CD4-positive, CD25-positive, alpha-beta regulatory T cell (primary cell): ENCODE results near the gene DNAI1. TPM values are rescaled to one million over a fixed set of nuclear protein-coding genes. Genes with fewer than 3 reads are reported as not detected.

Source experiments
- ATAC-seq, 2 donors: fragments of 150-1000 bp; cut with Tn5 transposase; one replicate each; pipeline ENCODE4 v1.10.0; 2021; ENCODE audit warnings: low read depth in 2 of 2, moderate number of reproducible peaks in 2 of 2, moderate library complexity in 1 of 2
- DNase-seq, 3 donors: peaks; one replicate each; pipeline versions ENCODE4 v3.0.0 to v3.0.0-alpha.2; 2012 to 2022; ENCODE audit warnings: mixed read lengths in 1 of 3
- H3K27ac ChIP-seq: one replicate; pipeline ENCODE4 v1.7.0; 2013; ENCODE audit warnings: mild to moderate bottlenecking, low read length; ENCODE audit not compliant: insufficient read depth, poor library complexity, severe bottlenecking
- H3K27me3 ChIP-seq: one replicate; pipeline ENCODE4 v1.7.0; 2013; ENCODE audit warnings: low read length; ENCODE audit not compliant: control insufficient read depth, insufficient read depth
- H3K36me3 ChIP-seq: one replicate; pipeline ENCODE4 v1.7.0; 2013; ENCODE audit warnings: mild to moderate bottlenecking, low read length, moderate library complexity; ENCODE audit not compliant: control insufficient read depth, insufficient read depth
- H3K4me1 ChIP-seq: 2 replicates; pipeline ENCODE4 v1.7.0; 2013; ENCODE audit warnings: mild to moderate bottlenecking, low read length; ENCODE audit not compliant: insufficient read depth, control insufficient read depth, poor library complexity, severe bottlenecking
- H3K4me3 ChIP-seq: one replicate; pipeline ENCODE4 v1.7.0; 2013; ENCODE audit warnings: low read depth, mild to moderate bottlenecking, low read length, moderate library complexity
- H3K9me3 ChIP-seq, 2 experiments: 1 replicate in 1 of 2; 2 replicates in 1 of 2; pipeline ENCODE4 v1.7.0; 2013; ENCODE audit warnings: low read length in 2 of 2, mild to moderate bottlenecking in 1 of 2, moderate library complexity in 1 of 2; ENCODE audit not compliant: control insufficient read depth in 2 of 2
- H3K27ac Mint-ChIP-seq, 3 donors: one replicate each; pipeline ENCODE4 v1.8.0; 2020 to 2022; ENCODE audit warnings: mild to moderate bottlenecking in 3 of 3, mixed read lengths in 3 of 3, moderate library complexity in 2 of 3
- H3K27me3 Mint-ChIP-seq: one replicate; pipeline ENCODE4 v1.8.0; 2022; ENCODE audit warnings: mild to moderate bottlenecking, mixed read lengths
- H3K36me3 Mint-ChIP-seq: one replicate; pipeline ENCODE4 v1.8.0; 2020; ENCODE audit warnings: mixed read lengths
- H3K4me1 Mint-ChIP-seq, 4 donors: one replicate each; pipeline ENCODE4 v1.8.0; 2020 to 2022; ENCODE audit warnings: mixed read lengths in 4 of 4, mild to moderate bottlenecking in 1 of 4
- H3K4me3 Mint-ChIP-seq, 4 donors: one replicate each; pipeline ENCODE4 v1.8.0; 2020 to 2022; ENCODE audit warnings: mild to moderate bottlenecking in 4 of 4, mixed read lengths in 4 of 4, moderate library complexity in 3 of 4
- H3K9me3 Mint-ChIP-seq, 7 donors: one replicate each; pipeline ENCODE4 v1.8.0; 2020 to 2022; ENCODE audit warnings: mixed read lengths in 7 of 7, mild to moderate bottlenecking in 3 of 7, moderate library complexity in 2 of 7
- polyA plus RNA-seq, 4 donors: library from polyadenylated mRNA; unstranded; fragments of 300-500 nt; fragmentation: Illumina TruSeq; gene quantifications; one replicate each; pipeline ENCODE4 v1.2.3, GENCODE V29; 2021
- total RNA-seq: library from RNA; stranded (reverse); gene quantifications from one replicate; pipeline ENCODE4 v1.2.3, GENCODE V29; 2022

DNAI1 gene
- total and polyA plus RNA-seq, 5 donors from 2014 or later, result not detected

DNA sequence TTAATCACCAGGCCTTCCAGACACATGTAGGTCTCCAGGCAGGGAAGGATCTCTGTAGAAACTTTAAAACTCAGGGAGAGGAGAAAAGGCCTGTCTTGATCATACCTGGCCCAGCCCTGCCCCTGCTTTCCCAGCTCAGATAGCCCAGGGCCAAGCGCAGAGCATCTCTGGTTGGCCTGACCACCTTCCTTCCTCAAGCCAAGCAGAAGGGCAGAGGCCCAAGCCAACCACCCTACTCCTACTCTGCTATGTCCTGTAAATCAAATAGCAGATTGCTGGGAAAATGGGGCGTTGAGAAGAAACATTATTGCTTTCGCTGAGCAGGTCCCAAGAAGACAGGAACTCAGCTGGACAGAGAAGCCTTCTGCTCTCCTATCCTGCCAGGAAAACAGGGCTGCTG, 49.9 kb downstream of the DNAI1 start:
- Histone ChIP-seq H3K4me3 (no peak overlapping the region), H3K4me1 (no peaks in the 10 kb centered on the region), H3K27me3 (no peaks in the 10 kb centered on the region), H3K36me3 (no peaks in the 10 kb centered on the region), H3K9me3 (no peaks in the 10 kb centered on the region), H3K27ac (no peak overlapping the region)
- H3K27me3 Mint-ChIP-seq, result no peaks in the 10 kb centered on the region
- no peak overlapping the region for H3K27ac Mint-ChIP-seq
- no peaks in the 10 kb centered on the region for H3K9me3 Mint-ChIP-seq
- no peak overlapping the region for H3K4me3 Mint-ChIP-seq
- H3K4me1 Mint-ChIP-seq, result peaks cover 0 to 2% (median 0%) of the 10 kb centered on the region in 4 donors
- no peaks in the 10 kb centered on the region for H3K36me3 Mint-ChIP-seq
- no peak for DNase-seq
- no peak for ATAC-seq

GRCh38 chr9:34508951-34509350, 50.3 kb downstream of the DNAI1 start:
- Mint-ChIP-seq H3K27me3 (no peaks in the 10 kb centered on the region), H3K27ac (no peak overlapping the region), H3K9me3 (no peaks in the 10 kb centered on the region), H3K36me3 (no peaks in the 10 kb centered on the region), H3K4me3 (no peak overlapping the region), H3K4me1 (peaks cover 0 to 2% (median 0%) of the 10 kb centered on the region in 4 donors)
- DNase-seq (no peak), ATAC-seq (no peak)
- no peaks in the 10 kb centered on the region for H3K27me3 ChIP-seq
- no peaks in the 10 kb centered on the region for H3K36me3 ChIP-seq
- H3K4me3 ChIP-seq, result no peak overlapping the region
- H3K27ac ChIP-seq, result no peak overlapping the region
- H3K9me3 ChIP-seq, result no peaks in the 10 kb centered on the region
- H3K4me1 ChIP-seq, result no peaks in the 10 kb centered on the region

GRCh38 chr9:34510497-34511468, 52.2 kb downstream of the DNAI1 start:
- Mint-ChIP-seq H3K27me3 (peaks cover 6% of the 10 kb centered on the region), H3K4me1 (peaks cover 0 to 2% (median 0%) of the 10 kb centered on the region in 4 donors), H3K36me3 (no peaks in the 10 kb centered on the region), H3K4me3 (no peak overlapping the region), H3K9me3 (no peaks in the 10 kb centered on the region), H3K27ac (no peak overlapping the region)
- DNase-seq (no peak), ATAC-seq (no peak)
- no peaks in the 10 kb centered on the region for H3K4me1 ChIP-seq
- H3K27ac ChIP-seq, result no peak overlapping the region
- H3K4me3 ChIP-seq, result no peak overlapping the region
- no peaks in the 10 kb centered on the region for H3K9me3 ChIP-seq
- H3K36me3 ChIP-seq, result no peaks in the 10 kb centered on the region
- H3K27me3 ChIP-seq, result no peaks in the 10 kb centered on the region

DNA sequence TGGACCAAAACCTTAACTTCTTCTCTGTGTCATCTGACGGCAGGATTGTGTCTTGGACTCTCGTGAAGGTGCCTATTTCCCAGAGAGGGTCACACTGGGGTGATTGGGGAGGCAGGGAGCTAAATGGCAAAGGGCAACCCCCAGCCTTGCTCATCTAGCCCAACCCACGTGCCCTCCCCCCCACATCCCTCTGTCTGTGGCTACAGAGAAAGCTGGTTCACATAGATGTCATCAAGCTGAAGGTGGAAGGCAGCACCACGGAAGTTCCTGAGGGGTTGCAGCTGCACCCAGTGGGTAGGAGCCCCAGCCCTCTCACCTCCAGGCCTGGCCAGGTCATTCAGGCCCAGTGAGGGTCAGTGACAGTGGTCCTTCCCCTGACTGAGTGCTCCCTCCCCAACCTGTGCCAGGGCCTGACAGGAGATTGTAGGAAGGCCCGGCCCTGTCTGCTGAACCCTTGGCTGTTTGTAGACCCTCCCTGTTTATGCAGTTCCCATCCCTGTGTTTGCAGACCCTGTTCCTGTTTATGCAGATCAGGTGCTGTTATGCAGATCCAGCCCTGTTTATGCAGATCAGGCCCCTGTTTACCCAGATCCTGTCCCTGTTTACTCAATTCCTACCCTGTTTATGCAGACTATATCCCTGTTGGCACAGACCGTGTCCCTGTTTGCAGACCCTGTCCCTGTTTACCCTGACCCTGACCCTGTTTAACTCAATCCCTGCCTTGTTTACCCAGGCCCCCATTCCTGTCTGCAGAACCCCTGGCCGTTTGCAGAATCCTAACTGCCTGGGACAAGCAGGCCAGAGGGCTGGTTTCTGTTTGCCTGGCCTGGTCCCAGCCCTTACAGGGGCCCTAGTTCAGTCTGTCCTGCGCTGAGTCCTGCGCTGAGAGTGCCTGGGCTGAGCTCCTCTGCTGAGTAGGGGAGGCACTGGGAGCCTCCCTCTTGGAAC, 53.8 kb downstream of the DNAI1 start:
- no peaks in the 10 kb centered on the region for H3K9me3 ChIP-seq
- ATAC-seq, result no peak
- no peak overlapping the region for H3K4me3 ChIP-seq
- peaks cover 0 to 2% (median 0%) of the 10 kb centered on the region in 4 donors for H3K4me1 Mint-ChIP-seq
- H3K36me3 ChIP-seq, result no peaks in the 10 kb centered on the region
- no peak overlapping the region for H3K27ac Mint-ChIP-seq
- H3K36me3 Mint-ChIP-seq, result no peaks in the 10 kb centered on the region
- no peaks in the 10 kb centered on the region for H3K9me3 Mint-ChIP-seq
- peaks cover 9% of the 10 kb centered on the region for H3K27me3 Mint-ChIP-seq
- no peaks in the 10 kb centered on the region for H3K27me3 ChIP-seq
- H3K4me1 ChIP-seq, result no peaks in the 10 kb centered on the region
- no peak overlapping the region for H3K4me3 Mint-ChIP-seq
- H3K27ac ChIP-seq, result no peak overlapping the region
- DNase-seq, result no peak

- H3K4me1 Mint-ChIP-seq, result peaks cover 0 to 2% (median 0%) of the 10 kb centered on the region in 4 donors
- H3K27me3 Mint-ChIP-seq, result peaks cover 9% of the 10 kb centered on the region
- Histone ChIP-seq H3K36me3 (no peaks in the 10 kb centered on the region), H3K4me1 (no peaks in the 10 kb centered on the region), H3K27ac (no peak overlapping the region), H3K9me3 (no peaks in the 10 kb centered on the region), H3K27me3 (no peaks in the 10 kb centered on the region), H3K4me3 (no peak overlapping the region)
- ATAC-seq, result no peak
- DNase-seq, result no peak
- no peak overlapping the region for H3K27ac Mint-ChIP-seq
- no peak overlapping the region for H3K4me3 Mint-ChIP-seq
- H3K36me3 Mint-ChIP-seq, result no peaks in the 10 kb centered on the region
- no peaks in the 10 kb centered on the region for H3K9me3 Mint-ChIP-seq
Measured at GRCh38 chr9:34513567-34514214, 55.1 kb downstream of the DNAI1 start.

GRCh38 chr9:34514401-34514800, 55.8 kb downstream of the DNAI1 start:
- H3K27me3 ChIP-seq, result no peaks in the 10 kb centered on the region
- no peak overlapping the region for H3K4me3 ChIP-seq
- H3K9me3 Mint-ChIP-seq, result no peaks in the 10 kb centered on the region
- H3K4me3 Mint-ChIP-seq, result no peak overlapping the region
- no peaks in the 10 kb centered on the region for H3K36me3 ChIP-seq
- ATAC-seq (no peak), DNase-seq (no peak)
- no peak overlapping the region for H3K27ac ChIP-seq
- no peaks in the 10 kb centered on the region for H3K9me3 ChIP-seq
- H3K27me3 Mint-ChIP-seq, result peaks cover 9% of the 10 kb centered on the region
- H3K4me1 Mint-ChIP-seq, result peaks cover 0 to 2% (median 0%) of the 10 kb centered on the region in 4 donors
- H3K4me1 ChIP-seq, result no peaks in the 10 kb centered on the region
- peak overlapping the region in 1 of 3 donors; percentile 32 for H3K27ac Mint-ChIP-seq
- no peaks in the 10 kb centered on the region for H3K36me3 Mint-ChIP-seq

DNA sequence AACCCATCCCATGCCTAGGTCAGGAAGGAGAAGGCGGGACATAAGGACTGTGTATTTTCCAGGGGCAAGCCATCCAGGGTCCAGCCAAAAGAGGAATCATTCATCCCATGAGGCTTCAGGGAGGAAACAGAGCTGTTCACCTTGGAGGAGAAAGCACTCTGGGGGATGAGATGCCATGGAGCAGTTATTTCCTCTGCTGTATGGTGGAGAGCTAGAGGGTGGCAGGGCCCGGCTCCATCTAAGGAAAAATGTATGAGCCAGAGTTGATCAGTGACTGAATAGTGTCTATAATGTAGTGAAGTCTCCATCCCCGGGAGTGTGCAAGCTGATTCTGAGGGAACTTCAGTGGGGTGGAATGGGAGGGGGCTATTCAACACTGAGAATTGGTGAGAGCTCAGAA, 56.2 kb downstream of the DNAI1 start:
- H3K27me3 Mint-ChIP-seq, result peaks cover 9% of the 10 kb centered on the region
- H3K27ac ChIP-seq, result no peak overlapping the region
- DNase-seq (no peak), ATAC-seq (no peak)
- H3K27ac Mint-ChIP-seq, result peak overlapping the region in 1 of 3 donors; percentile 32
- no peaks in the 10 kb centered on the region for H3K9me3 Mint-ChIP-seq
- H3K4me1 ChIP-seq, result no peaks in the 10 kb centered on the region
- H3K4me3 Mint-ChIP-seq, result no peak overlapping the region
- no peak overlapping the region for H3K4me3 ChIP-seq
- no peaks in the 10 kb centered on the region for H3K36me3 Mint-ChIP-seq
- no peaks in the 10 kb centered on the region for H3K9me3 ChIP-seq
- peaks cover 0 to 2% (median 0%) of the 10 kb centered on the region in 4 donors for H3K4me1 Mint-ChIP-seq
- H3K36me3 ChIP-seq, result no peaks in the 10 kb centered on the region
- H3K27me3 ChIP-seq, result no peaks in the 10 kb centered on the region
